IMR-90 (cell line): ENCODE data around the gene RPS27A. TPM values are rescaled to one million over a fixed set of nuclear protein-coding genes. Genes with fewer than 3 reads are reported as not detected.
"Not testable (repeated sequence)": the region's sequence is repeated elsewhere in the genome, so short reads cannot be mapped to it uniquely, and the experiment has no call there.

Experiments used
- ATAC-seq: fragments of 200-7000 bp; cut with Tn5 transposase; 2 replicates; pipeline ENCODE4 v1.9.1; 2020; ENCODE audit warnings: low read depth, mild to moderate bottlenecking, moderate library complexity
- BruUV-seq: library from RNA; stranded (reverse); fragments of 400-500 nt; replicated peaks from 2 replicates; lab custom pipeline; 2021; lab: Mats Ljungman, UMichigan
- CTCF ChIA-PET: fragments of 300-600 bp; formaldehyde crosslinking; extraction: SDS; loops from one replicate; lab custom pipeline; 2021; ENCODE audit warnings: antibody characterized with exemption; lab: Yijun Ruan, JAX
- POLR2A ChIA-PET: fragments of 300-600 bp; sonication (Branson Sonifier 250); formaldehyde crosslinking; loops from one replicate; lab custom pipeline; 2022; ENCODE audit warnings: antibody characterized with exemption; ENCODE audit not compliant: unreplicated experiment; lab: Charles Lee
- DNase-seq: peaks from one replicate; pipeline ENCODE4 v3.0.0; 2013
- H2AFZ ChIP-seq: replicated peaks from 2 replicates; pipeline ENCODE3; 2013; ENCODE audit warnings: low read length, mild to moderate bottlenecking; ENCODE audit not compliant: poor library complexity
- H2AK5ac ChIP-seq: 2 replicates; pipeline ENCODE4 v1.6.1; 2013; ENCODE audit warnings: low read depth, low read length, inconsistent platforms
- H2AK9ac ChIP-seq: replicated peaks from 2 replicates; pipeline ENCODE3; 2013; ENCODE audit warnings: mild to moderate bottlenecking, low read depth, low read length, moderate library complexity; ENCODE audit not compliant: poor library complexity
- H2BK120ac ChIP-seq: 2 replicates; pipeline ENCODE4 v1.6.1; 2013; ENCODE audit warnings: low read depth, low read length, inconsistent platforms
- H2BK15ac ChIP-seq: 3 replicates; pipeline ENCODE4 v1.6.1; 2013; ENCODE audit warnings: low read depth, low read length, inconsistent platforms
- H2BK20ac ChIP-seq: 2 replicates; pipeline ENCODE4 v1.6.1; 2013; ENCODE audit warnings: low read depth, mild to moderate bottlenecking, inconsistent platforms, low read length, moderate library complexity
- H2BK5ac ChIP-seq: 2 replicates; pipeline ENCODE4 v1.6.1; 2013; ENCODE audit warnings: mild to moderate bottlenecking, low read depth, low read length, inconsistent platforms; ENCODE audit not compliant: poor library complexity, severe bottlenecking
- H3K14ac ChIP-seq: replicated peaks from 2 replicates; pipeline ENCODE4 v1.6.1; 2013; ENCODE audit warnings: low read depth, low read length, inconsistent platforms
- H3K18ac ChIP-seq: 2 replicates; pipeline ENCODE4 v1.6.1; 2013; ENCODE audit warnings: low read depth, low read length, control low read depth
- H3K23ac ChIP-seq: 2 replicates; pipeline ENCODE4 v1.6.1; 2013; ENCODE audit warnings: low read depth, low read length, inconsistent platforms
- H3K27ac ChIP-seq: 2 replicates; pipeline ENCODE4 v1.5.1; 2013; ENCODE audit warnings: mild to moderate bottlenecking, control low read depth, low read length; ENCODE audit not compliant: insufficient read depth
- H3K27me3 ChIP-seq: 2 replicates; pipeline ENCODE4 v1.6.1; 2013; ENCODE audit warnings: low read length; ENCODE audit not compliant: control insufficient read depth, insufficient read depth
- H3K36me3 ChIP-seq: 2 replicates; pipeline ENCODE4 v1.6.1; 2013; ENCODE audit warnings: low read length, mixed read lengths; ENCODE audit not compliant: control insufficient read depth, insufficient read depth
- H3K4ac ChIP-seq: 2 replicates; pipeline ENCODE4 v1.6.1; 2013; ENCODE audit warnings: low read depth, low read length, inconsistent platforms
- H3K4me1 ChIP-seq: 2 replicates; pipeline ENCODE4 v1.6.1; 2013; ENCODE audit warnings: low read length, mixed read lengths; ENCODE audit not compliant: control insufficient read depth, insufficient read depth
- H3K4me2 ChIP-seq: 2 replicates; pipeline ENCODE4 v1.6.1; 2013; ENCODE audit warnings: low read depth, mild to moderate bottlenecking, control low read depth, low read length, moderate library complexity
- H3K4me3 ChIP-seq: 2 replicates; pipeline ENCODE4 v1.5.1; 2013; ENCODE audit warnings: low read depth, mild to moderate bottlenecking, control low read depth, low read length, moderate library complexity; ENCODE audit not compliant: insufficient read depth
- H3K56ac ChIP-seq: 2 replicates; pipeline ENCODE4 v1.6.1; 2013; ENCODE audit warnings: low read length, inconsistent platforms; ENCODE audit not compliant: insufficient read depth; ENCODE audit errors: extremely low read depth
- H3K79me1 ChIP-seq, 2 experiments: 2 replicates each; pipeline ENCODE4 v1.6.1; 2013; ENCODE audit warnings: low read length in 2 of 2, inconsistent platforms in 1 of 2, low read depth in 1 of 2
- H3K9ac ChIP-seq: 2 replicates; pipeline ENCODE4 v1.6.1; 2013; ENCODE audit warnings: low read depth, low read length, control low read depth
- H3K9me1 ChIP-seq: 2 replicates; pipeline ENCODE4 v1.6.1; 2013; ENCODE audit warnings: low read length, inconsistent platforms; ENCODE audit not compliant: insufficient read depth
- H3K9me3 ChIP-seq: 2 replicates; pipeline ENCODE4 v1.6.1; 2013; ENCODE audit warnings: low read length; ENCODE audit not compliant: control insufficient read depth, insufficient read depth
- H4K20me1 ChIP-seq: 2 replicates; pipeline ENCODE4 v1.6.1; 2013; ENCODE audit warnings: low read length, inconsistent platforms; ENCODE audit not compliant: insufficient read depth
- H4K5ac ChIP-seq: 2 replicates; pipeline ENCODE4 v1.6.1; 2013; ENCODE audit warnings: mild to moderate bottlenecking, low read depth, low read length, control low read depth
- H4K8ac ChIP-seq, 2 experiments: 2 replicates each; pipeline ENCODE4 v1.6.1; 2013; ENCODE audit warnings: low read depth in 2 of 2, low read length in 2 of 2, control low read depth in 1 of 2, inconsistent platforms in 1 of 2
- H4K91ac ChIP-seq: 2 replicates; pipeline ENCODE4 v1.6.1; 2013; ENCODE audit warnings: low read depth, low read length, inconsistent platforms; ENCODE audit not compliant: insufficient read depth
- WGBS, 2 experiments: methylation state at CpG; one replicate each; pipeline versions ENCODE4 v1.1.5 to v1.1.7; 2013; ENCODE audit warnings: missing lambda C conversion rate in 2 of 2; ENCODE audit not compliant: insufficient read length in 1 of 2; ENCODE audit errors: extremely low coverage in 2 of 2; 5-methylcytosine and 5-hydroxymethylcytosine counted together
- dilution Hi-C: fragments of 300-500 bp; cut with HindIII; formaldehyde crosslinking; loops from one replicate; pipeline ENCODE4 v1.14.3; 2018; ENCODE audit warnings: low sequenced_read_pairs; ENCODE audit not compliant: unreplicated experiment
- in situ Hi-C: fragments of 300-500 bp; cut with MboI; formaldehyde crosslinking; loops from 3 replicates; pipeline ENCODE4 v1.14.3; 2019; ENCODE audit warnings: low sequenced_read_pairs, inconsistent platforms, mixed read lengths
- intact Hi-C: fragments of 100-400 bp; cut with micrococcal nuclease; formaldehyde crosslinking; loops from 2 replicates; pipeline ENCODE4 v1.10.0; 2022
- polyA plus RNA-seq, 3 experiments: library from polyadenylated mRNA; depleted of rRNA; stranded (reverse); fragments of >200 nt; gene quantifications; 2 replicates each; pipeline ENCODE4 v1.2.3, GENCODE V29; 2012; ENCODE audit warnings: low replicate concordance in 1 of 3
- total RNA-seq: library from RNA; depleted of rRNA; stranded (reverse); fragments of >200 nt; gene quantifications from 2 replicates; pipeline ENCODE4 v1.2.3, GENCODE V29; 2012

RPS27A gene
- total and polyA plus RNA-seq, 2 of the 4 experiments (the other 2 are of a cell fraction), result 496 to 1,421 TPM

DNA sequence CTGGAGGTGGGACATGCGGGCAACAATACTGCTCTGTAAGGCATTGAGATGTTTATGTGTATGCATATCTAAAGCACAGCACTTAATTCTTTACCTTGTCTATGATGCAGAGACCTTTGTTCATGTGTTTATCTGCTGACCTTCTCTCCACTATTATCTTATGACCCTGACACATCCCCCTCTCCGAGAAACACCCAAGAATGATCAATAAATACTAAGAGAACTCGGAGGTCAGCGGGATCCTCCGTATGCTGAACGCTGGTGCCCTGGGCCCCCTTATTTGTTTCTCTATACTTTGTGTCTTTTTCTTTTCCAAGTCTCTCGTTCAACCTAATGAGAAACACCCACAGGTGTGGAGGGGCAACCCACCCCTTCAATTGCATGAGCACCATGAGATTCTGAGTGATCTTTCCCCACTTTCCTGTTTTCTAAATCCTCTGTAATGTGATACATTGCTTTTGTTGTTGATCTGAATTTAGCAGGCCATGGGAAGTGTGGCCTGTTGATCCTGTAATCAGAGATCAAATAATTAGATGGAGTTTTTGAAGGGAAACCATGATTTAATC lies 47.5 kb downstream of the RPS27A start:
- H3K9me3 ChIP-seq, dilution Hi-C loops: not testable (repeated sequence)
- intact Hi-C loops, result loop anchor here (5.0 to 10.0 kb wide), 2 partner anchors 225 to 1318 kb away; no protein-coding TSS in a partner anchor

GRCh38 chr2:55280851-55281546 lies 48.5 kb downstream of the RPS27A start:
- CTCF ChIA-PET, result interaction anchor here (0.8 kb wide), 1 partner anchor 8 kb away, joined by 3 read pairs; no protein-coding TSS in a partner anchor
- H4K20me1 ChIP-seq, H2AFZ ChIP-seq, H2AK9ac ChIP-seq, H3K56ac ChIP-seq, H3K4me2 ChIP-seq, H2BK120ac ChIP-seq, H2BK15ac ChIP-seq, POLR2A ChIA-PET, H3K23ac ChIP-seq, H3K27ac ChIP-seq, H3K4me1 ChIP-seq, H3K4ac ChIP-seq, H3K9ac ChIP-seq, H4K91ac ChIP-seq, DNase-seq, H3K4me3 ChIP-seq, H3K36me3 ChIP-seq, H3K14ac ChIP-seq, H3K9me3 ChIP-seq, BruUV-seq, H3K27me3 ChIP-seq, in situ Hi-C loops, ATAC-seq, H3K18ac ChIP-seq, H4K5ac ChIP-seq, H2AK5ac ChIP-seq, H3K9me1 ChIP-seq, H2BK5ac ChIP-seq, H2BK20ac ChIP-seq, dilution Hi-C loops: not testable (repeated sequence)
- Histone ChIP-seq H4K8ac (peak overlapping the region in 1 of 2 experiments; percentile 81; a peak in 2 of 4 replicates), H3K79me1 (peaks cover 11% of the 10 kb centered on the region in 2 experiments; a peak in 3 of 4 replicates)
- 88% methylated on average over 3 of the region's 5 CpGs; no CpG with 5 or more reads in 1 of the 2 experiments for WGBS, 2 experiments
- intact Hi-C loops, result loop anchor here (5.0 to 10.0 kb wide), 2 partner anchors 224 to 1319 kb away; no protein-coding TSS in a partner anchor

More for the DNA sequence above, 47.5 kb downstream of the RPS27A start:
- H2AK5ac ChIP-seq, H2BK20ac ChIP-seq, ATAC-seq, POLR2A ChIA-PET, H3K4me2 ChIP-seq, H3K18ac ChIP-seq, in situ Hi-C loops, DNase-seq, H3K27ac ChIP-seq, H4K8ac ChIP-seq, H3K9ac ChIP-seq, H2BK15ac ChIP-seq, H2AFZ ChIP-seq, H4K5ac ChIP-seq, BruUV-seq, H2BK5ac ChIP-seq, H3K27me3 ChIP-seq, H2AK9ac ChIP-seq, H4K91ac ChIP-seq, H4K20me1 ChIP-seq, H3K36me3 ChIP-seq, CTCF ChIA-PET, H2BK120ac ChIP-seq, H3K14ac ChIP-seq, H3K4me1 ChIP-seq, H3K56ac ChIP-seq, H3K4me3 ChIP-seq, H3K23ac ChIP-seq, H3K9me1 ChIP-seq, H3K4ac ChIP-seq: not testable (repeated sequence)
- WGBS, 2 experiments, result 60% methylated on average over 1 of the region's 7 CpGs; no CpG with 5 or more reads in 1 of the 2 experiments
- peaks cover 11% of the 10 kb centered on the region in 2 experiments; a peak in 3 of 4 replicates for H3K79me1 ChIP-seq
